ENCODE measurements around the gene TCP11.
A peak's percentile ranks its signal among the peaks of the same experiment; 100 is the strongest.
"Not testable (repeated sequence)": the region's sequence is repeated elsewhere in the genome, so short reads cannot be mapped to it uniquely, and the experiment has no call there.

TCP11 gene

GRCh38 chr6:35142588-35143569 lies 1.7 kb upstream of the TCP11 start:
- DNase-seq: peak; percentile 27

- no peak for DNase-seq
Observed at GRCh38 chr6:35140639-35141006, 516 bp downstream of the TCP11 start.

DNA sequence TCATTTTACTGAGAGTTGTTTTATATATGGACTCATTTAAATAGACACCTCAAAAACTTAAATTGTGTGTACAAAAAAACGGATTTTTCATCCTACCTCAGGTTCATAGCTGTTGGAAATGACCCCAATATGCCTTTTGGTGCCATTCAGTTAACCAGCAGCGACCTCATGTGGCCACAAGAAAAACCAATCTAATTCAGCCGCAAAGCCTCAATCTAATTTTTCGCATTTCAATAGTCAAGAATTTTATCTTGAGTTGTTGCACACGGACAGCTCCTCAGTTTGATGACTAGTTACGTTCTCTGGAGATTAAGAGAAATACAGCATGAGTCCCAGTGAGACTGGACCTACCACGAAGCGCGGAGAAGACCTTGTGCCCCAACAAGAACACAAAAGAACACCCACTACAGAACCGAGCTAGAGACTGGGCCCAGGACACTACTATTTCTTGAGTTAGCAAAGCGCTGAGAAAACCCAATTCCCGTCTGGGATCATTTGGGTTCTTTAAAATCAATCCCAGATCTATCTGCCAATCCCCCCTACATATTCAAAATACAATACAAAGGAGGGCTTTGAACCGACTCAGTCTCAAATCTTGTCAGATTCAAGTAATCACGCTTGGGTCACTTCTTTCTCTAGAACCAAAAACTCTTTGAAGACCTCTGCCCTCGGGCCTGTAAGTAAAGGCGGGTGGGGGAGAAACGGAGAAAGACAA lies 1.1 kb downstream of the TCP11 start:
- peak; percentile 59 for DNase-seq

DNA sequence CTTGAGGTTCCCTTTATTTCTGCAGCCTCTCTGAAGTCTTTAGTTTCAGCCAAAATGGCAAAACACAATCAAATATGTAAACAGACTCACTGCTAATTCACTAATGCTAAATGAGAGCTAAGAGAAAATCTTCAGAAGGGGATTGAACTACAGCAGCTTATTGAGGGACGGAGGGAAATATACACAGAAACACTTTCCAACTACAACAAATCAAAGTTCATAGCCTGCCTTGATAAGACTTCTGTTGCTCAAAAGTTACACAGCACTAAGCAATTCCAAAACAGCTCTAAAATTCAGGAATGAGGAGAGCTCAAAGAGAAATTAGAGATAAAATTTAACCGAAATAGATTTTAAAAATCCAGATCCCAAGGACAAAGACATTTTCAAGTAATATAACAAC lies 1.7 kb downstream of the TCP11 start:
- no peak for DNase-seq

GRCh38 chr6:35138191-35138590 lies 2.9 kb downstream of the TCP11 start:
- not testable (repeated sequence) for DNase-seq

GRCh38 chr6:35136185-35136584 lies 5.0 kb downstream of the TCP11 start:
- no peak for DNase-seq

DNA sequence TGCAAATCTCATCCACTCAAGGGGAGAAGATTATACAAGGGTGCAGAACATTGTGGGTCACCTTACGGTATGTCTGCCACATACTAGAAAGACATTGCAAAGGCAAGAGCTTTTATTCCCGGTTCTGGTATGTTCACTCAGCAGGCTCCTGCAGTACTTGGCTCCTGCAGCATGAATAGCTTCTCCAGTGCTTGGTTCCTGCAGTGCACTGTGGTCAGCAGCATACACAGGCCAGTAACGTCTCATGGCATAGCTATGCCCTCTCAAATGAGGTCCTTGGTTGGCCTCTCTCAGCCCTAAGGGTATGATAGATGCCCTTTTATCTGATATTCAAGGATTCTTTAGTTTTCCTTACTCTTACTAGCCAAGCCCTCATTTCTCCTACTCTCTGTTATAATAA lies 12.6 kb downstream of the TCP11 start:
- DNase-seq: no peak

- DNase-seq: no peak
Observed at GRCh38 chr6:35128042-35128441, 13.1 kb downstream of the TCP11 start.

DNA sequence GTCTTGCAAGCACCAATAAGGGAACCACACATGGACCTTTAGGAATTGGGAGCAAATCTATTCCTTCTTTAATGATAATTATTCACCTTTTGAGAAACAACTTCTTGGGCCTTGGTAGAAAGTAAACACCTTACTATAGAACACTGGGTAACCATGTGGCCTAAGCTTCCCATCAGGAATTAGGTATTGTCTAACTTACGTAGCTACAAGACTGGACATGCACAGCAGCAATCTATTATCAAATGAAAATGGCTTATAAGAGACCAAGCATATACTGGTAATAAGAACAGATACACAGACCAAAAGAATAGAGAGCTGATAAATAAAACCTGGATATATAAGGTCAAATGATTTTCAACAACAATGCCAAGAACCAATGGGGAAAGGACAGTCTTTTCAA lies 16.8 kb downstream of the TCP11 start:
- no peak for DNase-seq

- DNase-seq: no peak
Observed at GRCh38 chr6:35120746-35121145, 20.4 kb downstream of the TCP11 start.

DNA sequence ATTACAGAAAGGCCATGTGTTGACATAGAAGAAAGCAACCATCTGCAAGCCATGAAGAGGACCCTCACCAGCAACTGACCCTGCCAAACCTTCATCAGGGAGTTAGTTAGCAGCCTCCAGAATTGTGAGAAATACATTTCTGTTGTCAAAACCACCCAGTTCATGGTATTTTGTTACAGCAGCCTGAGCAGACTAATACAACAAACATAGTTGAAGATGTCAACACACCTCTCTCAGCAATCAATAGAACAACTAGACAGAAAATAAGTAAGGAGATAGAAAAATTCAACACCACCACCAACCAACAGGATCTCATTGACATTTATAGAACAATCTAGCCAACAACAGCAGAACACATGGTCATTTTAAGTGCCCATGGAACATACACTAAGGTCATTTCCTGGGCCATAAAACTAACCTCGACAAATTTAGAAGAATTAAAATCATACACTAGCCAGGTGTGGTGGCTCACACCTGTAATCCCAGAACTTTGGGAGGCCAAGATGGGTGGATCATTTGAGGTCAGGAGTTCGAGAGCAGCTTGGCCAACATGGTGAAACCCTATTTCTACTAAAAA lies 32.7 kb downstream of the TCP11 start:
- DNase-seq: no peak

DNA sequence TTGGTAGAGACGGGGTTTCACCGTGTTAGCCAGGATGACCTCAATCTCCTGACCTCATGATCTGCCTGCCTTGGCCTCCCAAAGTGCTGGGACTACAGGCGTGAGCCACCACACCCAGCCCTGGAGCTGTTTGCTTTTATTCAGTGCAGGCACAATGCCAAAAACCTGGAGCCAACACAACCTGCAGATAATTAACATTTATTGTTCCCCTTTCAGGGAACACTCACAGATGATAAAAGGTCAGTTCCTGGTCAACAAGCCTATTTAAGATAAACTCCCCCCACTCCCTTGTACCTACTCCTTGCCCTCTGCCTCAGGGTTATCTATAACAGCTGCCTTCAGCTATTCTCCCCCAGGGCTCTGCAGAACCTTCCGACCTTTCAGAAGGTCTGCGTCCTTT lies 33.4 kb downstream of the TCP11 start:
- not testable (repeated sequence) for DNase-seq

GRCh38 chr6:35107208-35107607 lies 33.9 kb downstream of the TCP11 start:
- DNase-seq: not testable (repeated sequence)

DNA sequence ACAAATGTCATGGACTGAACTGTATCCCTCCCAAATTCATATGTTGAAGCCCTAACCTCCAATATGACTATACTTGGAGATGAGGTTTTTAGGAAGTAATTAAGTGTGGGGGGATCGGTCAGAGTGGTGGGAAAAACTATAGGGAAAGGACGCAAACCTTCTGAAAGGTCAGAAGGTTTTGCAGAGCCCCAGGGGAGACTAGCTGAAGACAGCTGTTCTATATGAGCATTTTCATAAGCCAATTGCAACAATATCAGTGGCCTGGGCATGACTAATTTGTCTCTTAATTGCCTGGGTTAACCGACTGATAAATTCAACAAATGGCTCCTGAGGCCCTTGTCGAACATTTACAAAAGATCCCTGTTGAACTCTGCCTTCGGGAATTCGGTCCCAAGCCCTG lies 35.1 kb downstream of the TCP11 start:
- DNase-seq: not testable (repeated sequence)

DNA sequence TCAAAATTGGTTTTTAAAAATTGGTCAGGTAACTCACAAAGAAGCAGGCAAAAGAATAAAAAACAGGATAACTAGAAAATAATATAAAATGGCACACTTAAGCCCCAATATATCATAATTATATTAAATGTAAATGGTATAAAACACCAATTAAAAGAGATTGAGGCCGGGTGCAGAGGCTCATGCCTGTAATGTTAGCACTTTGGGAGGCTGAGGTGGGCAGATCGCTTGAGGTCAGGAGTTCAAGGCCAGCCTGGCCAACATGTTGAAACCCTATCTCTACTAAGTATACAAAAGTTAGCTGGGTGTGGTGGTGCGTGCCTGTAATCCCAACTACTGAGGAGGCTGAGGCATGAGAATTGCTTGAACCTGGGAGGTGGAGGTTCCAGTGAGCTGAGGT lies 36.1 kb downstream of the TCP11 start:
- DNase-seq: no peak

DNA sequence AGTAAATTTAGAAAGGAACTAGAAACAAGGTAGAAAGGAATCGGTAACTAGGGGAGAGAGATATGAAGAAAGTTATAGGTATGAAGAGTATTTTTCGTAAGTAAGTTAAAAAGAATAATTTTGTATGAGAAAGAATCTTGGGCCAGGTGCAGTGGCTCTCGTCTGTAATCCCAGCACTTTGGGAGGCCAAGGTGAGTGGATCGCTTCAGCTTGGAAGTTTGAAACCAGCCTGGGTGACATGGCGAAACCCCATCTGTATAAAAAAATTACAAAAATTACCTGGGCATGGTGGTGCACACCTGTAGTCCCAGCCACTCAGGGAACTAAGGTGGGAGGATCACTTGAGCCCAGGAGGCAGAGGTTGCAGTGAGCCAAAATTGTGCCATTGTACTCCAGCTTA lies 42.0 kb downstream of the TCP11 start:
- no peak for DNase-seq

DNA sequence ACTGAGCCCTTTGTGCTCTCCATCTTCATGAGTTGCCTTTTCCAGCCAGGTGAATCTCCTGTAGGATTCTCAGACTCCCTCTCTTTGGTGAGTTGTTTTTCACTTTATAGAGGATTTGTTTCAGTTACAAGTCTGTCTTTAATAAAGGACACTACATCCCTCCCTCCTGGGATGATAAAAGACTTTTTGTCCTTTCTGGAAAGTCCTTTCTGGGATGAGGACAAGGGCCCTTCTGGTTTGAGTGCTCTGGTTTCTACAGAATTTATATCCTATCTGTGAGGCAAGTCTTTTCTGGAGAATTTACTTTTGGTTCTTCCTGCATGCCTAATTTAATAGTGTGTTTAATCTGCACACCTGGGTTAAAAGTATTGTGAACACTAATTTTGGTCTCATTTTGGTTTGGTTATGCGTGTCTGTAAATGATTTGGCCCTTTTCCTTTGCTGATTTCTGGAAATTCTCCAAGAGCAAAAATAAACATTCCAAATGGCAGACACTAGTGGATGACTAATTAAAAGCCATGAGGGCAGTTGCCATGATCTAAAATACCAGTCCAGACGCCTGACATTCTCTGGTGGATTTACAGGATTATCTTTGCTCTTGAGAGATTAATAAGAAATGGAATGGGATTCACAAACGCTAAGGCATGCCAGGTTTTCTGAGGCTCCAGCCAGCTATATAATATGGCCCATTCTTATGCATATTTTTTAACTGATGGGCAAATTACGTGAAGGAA lies 44.8 kb downstream of the TCP11 start:
- no peak for DNase-seq

DNA sequence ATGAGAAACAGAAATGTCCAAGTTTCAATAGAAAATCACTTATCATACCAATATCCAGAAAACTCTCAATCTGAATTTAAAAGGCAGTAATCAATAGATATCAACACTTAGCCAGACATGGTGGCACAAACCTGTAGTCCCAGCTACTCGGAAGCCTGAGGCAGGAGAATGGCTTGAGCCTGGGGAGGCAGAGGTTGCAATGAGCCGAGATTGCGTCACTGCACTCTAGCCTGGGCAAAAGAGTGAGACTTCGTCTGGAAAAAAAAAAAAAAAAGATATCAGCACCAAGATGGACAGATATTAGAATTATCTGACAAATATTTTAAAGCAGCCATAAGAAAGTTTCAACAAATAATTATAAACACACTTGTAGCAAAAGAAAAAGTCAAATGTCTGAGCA lies 47.0 kb downstream of the TCP11 start:
- DNase-seq: no peak

DNA sequence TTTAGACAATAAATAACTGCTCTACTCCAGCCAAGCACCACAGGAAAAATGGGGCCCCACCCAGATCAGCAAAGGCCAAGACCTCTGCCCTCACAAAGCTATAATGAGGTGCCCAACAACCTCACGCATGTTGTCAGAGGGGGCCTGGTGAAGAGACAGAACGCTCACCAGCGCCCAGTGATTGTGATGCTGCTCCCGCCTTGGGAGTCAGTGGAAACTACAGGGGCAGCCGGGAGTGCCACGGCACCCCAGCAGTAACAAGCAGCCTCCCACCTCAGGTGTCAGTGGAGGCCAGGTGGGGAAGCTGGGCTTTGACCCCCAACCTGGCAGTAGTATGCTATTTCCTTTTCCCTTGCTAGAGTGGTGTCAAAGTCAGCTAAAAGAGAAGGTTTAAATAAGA lies 47.4 kb downstream of the TCP11 start:
- DNase-seq: no peak

DNA sequence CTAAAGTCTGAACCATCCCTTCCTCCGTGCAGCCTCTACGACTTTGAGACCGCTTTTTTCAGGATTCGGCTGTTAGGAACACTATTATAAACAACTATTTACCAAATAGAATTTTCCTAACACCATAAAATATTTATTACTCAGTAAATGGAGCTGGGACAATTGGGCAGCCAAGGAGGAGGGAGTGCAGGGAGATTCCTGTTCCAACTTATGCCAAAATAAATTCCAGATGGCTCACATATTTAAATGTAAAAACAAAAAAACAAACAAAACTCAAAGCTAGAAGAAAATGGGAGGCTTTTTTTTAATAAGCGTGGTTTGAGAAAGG lies 48.1 kb downstream of the TCP11 start:
- no peak for DNase-seq

DNA sequence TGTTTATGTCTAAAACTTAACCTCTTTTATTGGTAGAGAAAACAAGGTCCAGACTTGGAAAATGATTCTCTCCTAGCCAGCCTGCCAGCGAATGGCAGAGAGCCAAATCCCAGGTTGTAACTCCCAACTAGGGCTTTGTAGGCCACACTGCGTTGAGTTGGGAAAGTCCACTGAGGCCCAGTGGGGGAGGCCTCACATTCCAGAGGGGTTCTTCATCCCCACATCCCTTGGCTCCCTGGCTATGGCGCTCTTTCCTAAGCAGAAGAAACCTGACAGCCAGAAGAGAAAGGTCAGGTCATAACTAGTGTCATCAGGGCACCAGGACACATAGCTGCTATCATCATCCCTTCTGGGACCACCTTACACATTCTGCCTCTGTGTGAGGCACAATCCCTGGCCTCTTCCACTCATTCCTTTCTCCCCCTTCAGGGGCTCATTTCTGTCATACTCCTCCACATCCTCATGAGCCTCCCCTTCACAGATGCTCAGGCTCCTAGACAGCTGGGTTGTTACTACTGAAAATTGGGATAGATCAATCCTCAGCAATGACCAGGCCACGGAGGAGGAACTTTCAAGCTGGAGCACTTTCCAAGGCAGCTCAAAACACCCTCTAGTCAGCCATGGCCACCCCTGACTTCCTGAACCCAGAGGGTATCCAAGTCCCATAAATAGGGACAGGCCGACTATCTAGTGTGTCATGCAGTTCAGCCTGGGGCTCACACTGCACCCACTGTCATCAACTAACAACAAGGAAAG lies 48.6 kb downstream of the TCP11 start:
- no peak for DNase-seq

GRCh38 chr6:35091346-35092083 lies 49.6 kb downstream of the TCP11 start:
- no peak for DNase-seq

All from inflammatory macrophage treated with lipopolysaccharide for 4 hours (primary cell).